ENCODE data around the gene NRDE2. TPM values are rescaled to one million over a fixed set of nuclear protein-coding genes. Genes with fewer than 3 reads are reported as not detected.

The NRDE2 gene
- total RNA-seq, 2 donors from 2014 or later = 18.8 to 21.5 TPM

- intact Hi-C loops (cut with DNase I) = loop anchor here (5.0 to 10.0 kb wide), 3 partner anchors 397 to 514 kb away; partner anchors contain the start of gene TTC7B
- peaks cover 3 to 6% of the 10 kb centered on the region in 2 donors for H3K36me3 ChIP-seq
- peak overlapping the region in 1 of 2 donors; percentile 43 for H3K27ac ChIP-seq
- DNase-seq (ENCODE audit: low spot score) = no peak
- no peak for TF ChIP-seq POLR2A (IDR thresholded peaks at IDR 0.05)
- TF ChIP-seq CTCF (IDR thresholded peaks at IDR 0.05) = no peak
- TF ChIP-seq POLR2AphosphoS5 (IDR thresholded peaks at IDR 0.05) = no peak
- 93% methylated on average over 2 of the region's 2 CpGs for WGBS
- no peaks in the 10 kb centered on the region for H3K27me3 ChIP-seq (replicated peaks; ENCODE audit: insufficient read depth)
- H3K4me1 ChIP-seq (replicated peaks) = no peaks in the 10 kb centered on the region
- no peaks in the 10 kb centered on the region for H3K9me3 ChIP-seq
- no peak overlapping the region for H3K4me3 ChIP-seq
These were observed 31.1 kb downstream of the NRDE2 start for GRCh38 chr14:90300611-90301047.

- Histone ChIP-seq H3K9me3 (no peaks in the 10 kb centered on the region), H3K36me3 (peaks cover 0 to 6% of the 10 kb centered on the region in 2 donors), H3K4me3 (no peak overlapping the region), H3K27me3 (replicated peaks; ENCODE audit: insufficient read depth) (no peaks in the 10 kb centered on the region), H3K4me1 (replicated peaks) (no peaks in the 10 kb centered on the region), H3K27ac (no peak overlapping the region)
- TF ChIP-seq POLR2AphosphoS5 (IDR thresholded peaks at IDR 0.05) (no peak), POLR2A (IDR thresholded peaks at IDR 0.05) (no peak), CTCF (IDR thresholded peaks at IDR 0.05) (no peak)
- no peak for DNase-seq (ENCODE audit: low spot score)
- intact Hi-C loops (cut with DNase I) = no loop called here
- 46% methylated on average over 7 of the region's 7 CpGs for WGBS
These were observed 32.3 kb downstream of the NRDE2 start for GRCh38 chr14:90299408-90299807.

- H3K4me1 ChIP-seq (replicated peaks) = no peaks in the 10 kb centered on the region
- H3K9me3 ChIP-seq = no peaks in the 10 kb centered on the region
- no peak overlapping the region for H3K4me3 ChIP-seq
- intact Hi-C loops (cut with DNase I) = no loop called here
- no peak overlapping the region for H3K27ac ChIP-seq
- TF ChIP-seq CTCF (IDR thresholded peaks at IDR 0.05) (no peak), POLR2AphosphoS5 (IDR thresholded peaks at IDR 0.05) (no peak), POLR2A (IDR thresholded peaks at IDR 0.05) (no peak)
- whole genome bisulfite sequencing = 92% methylated on average over 11 of the region's 11 CpGs
- no peak for DNase-seq (ENCODE audit: low spot score)
- H3K36me3 ChIP-seq = no peaks in the 10 kb centered on the region
- H3K27me3 ChIP-seq (replicated peaks; ENCODE audit: insufficient read depth) = no peaks in the 10 kb centered on the region
These were observed 33.7 kb downstream of the NRDE2 start for GRCh38 chr14:90297876-90298629.

- no peaks in the 10 kb centered on the region for H3K4me1 ChIP-seq (replicated peaks)
- no peak for DNase-seq (ENCODE audit: low spot score)
- no peaks in the 10 kb centered on the region for H3K36me3 ChIP-seq
- intact Hi-C loops (cut with DNase I) = no loop called here
- WGBS = 94% methylated on average over 7 of the region's 7 CpGs
- no peak overlapping the region for H3K4me3 ChIP-seq
- H3K27me3 ChIP-seq (replicated peaks; ENCODE audit: insufficient read depth) = no peaks in the 10 kb centered on the region
- H3K9me3 ChIP-seq = no peaks in the 10 kb centered on the region
- H3K27ac ChIP-seq = no peak overlapping the region
- no peak for TF ChIP-seq POLR2AphosphoS5 (IDR thresholded peaks at IDR 0.05)
- TF ChIP-seq POLR2A (IDR thresholded peaks at IDR 0.05) = no peak
- no peak for TF ChIP-seq CTCF (IDR thresholded peaks at IDR 0.05)
These were observed 35.1 kb downstream of the NRDE2 start for GRCh38 chr14:90296641-90297040.
